ENCODE results near the gene TRMT6. TPM values are rescaled to one million over a fixed set of nuclear protein-coding genes. Genes with fewer than 3 reads are reported as not detected.

The TRMT6 gene
- total RNA-seq, 1 donor from 2014 or later, result 12.3 TPM

DNA sequence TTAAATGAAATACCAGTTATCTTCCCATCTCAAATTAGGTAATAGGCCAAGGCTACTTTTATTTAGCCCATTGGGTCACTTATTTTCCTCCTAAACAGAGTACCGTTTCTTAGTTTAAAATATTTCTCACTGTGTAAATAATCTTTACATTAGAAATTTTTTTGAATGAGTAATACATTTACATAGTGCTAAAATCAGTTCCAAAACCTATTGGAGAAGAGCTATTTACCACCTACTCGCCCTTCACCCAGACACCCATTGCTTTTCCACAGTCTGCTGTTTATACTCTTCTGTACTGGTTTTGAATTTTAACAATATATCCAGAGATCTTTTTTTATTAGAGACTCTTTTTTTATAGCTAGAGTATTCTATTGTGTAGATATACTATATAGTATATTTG lies 37.0 kb upstream of the TRMT6 start:
- TF ChIP-seq, protein P1, sequence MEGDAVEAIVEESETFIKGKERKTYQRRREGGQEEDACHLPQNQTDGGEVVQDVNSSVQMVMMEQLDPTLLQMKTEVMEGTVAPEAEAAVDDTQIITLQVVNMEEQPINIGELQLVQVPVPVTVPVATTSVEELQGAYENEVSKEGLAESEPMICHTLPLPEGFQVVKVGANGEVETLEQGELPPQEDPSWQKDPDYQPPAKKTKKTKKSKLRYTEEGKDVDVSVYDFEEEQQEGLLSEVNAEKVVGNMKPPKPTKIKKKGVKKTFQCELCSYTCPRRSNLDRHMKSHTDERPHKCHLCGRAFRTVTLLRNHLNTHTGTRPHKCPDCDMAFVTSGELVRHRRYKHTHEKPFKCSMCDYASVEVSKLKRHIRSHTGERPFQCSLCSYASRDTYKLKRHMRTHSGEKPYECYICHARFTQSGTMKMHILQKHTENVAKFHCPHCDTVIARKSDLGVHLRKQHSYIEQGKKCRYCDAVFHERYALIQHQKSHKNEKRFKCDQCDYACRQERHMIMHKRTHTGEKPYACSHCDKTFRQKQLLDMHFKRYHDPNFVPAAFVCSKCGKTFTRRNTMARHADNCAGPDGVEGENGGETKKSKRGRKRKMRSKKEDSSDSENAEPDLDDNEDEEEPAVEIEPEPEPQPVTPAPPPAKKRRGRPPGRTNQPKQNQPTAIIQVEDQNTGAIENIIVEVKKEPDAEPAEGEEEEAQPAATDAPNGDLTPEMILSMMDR (conservative IDR thresholded peaks at IDR 0.05; ENCODE audit: low read depth, low read length), result no peak
- no peak for DNase-seq (ENCODE audit: low read depth)
- H3K4me3 ChIP-seq (ENCODE audit: low read depth, low read length), result no peak overlapping the region

DNA sequence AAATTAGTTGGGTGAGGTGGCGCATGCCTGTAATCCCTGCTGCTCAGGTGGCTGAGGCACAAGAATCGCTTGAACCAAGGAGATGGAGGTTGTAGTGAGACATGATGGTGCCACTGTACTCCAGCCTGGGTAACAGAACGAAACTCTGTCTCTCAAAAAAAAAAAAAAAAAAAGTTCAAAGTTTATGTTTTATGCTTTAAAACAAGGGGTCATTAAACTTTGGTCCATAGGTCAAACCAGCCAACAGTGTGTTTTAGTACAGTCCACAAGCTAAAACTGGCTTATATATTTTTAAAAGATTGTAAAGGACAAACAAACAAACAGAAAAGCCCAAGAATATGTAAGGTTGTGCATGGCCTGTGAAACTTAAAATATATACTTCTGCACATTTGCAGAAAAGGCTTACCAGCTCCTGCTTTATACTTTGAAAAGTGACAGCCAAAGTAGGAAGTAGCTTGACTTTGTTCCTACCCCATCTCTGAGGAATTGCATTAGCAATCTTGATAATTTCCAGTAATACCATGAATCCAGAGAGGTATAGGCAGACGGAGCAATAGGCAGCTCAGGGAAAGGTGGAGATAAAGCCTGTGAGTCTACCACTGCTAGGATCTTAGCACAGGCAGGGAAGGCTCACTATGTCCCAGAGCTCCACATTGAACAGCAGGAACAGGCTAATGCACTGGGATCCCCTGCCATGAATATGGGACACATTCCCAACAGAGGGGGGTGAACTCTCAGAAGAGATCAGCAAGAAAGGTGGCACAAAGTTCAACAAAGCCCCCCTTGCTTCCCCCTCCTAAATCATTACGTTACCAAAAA lies 30.6 kb upstream of the TRMT6 start:
- no peak overlapping the region for H3K4me3 ChIP-seq (ENCODE audit: low read depth, low read length)
- TF ChIP-seq, protein P1 (conservative IDR thresholded peaks at IDR 0.05; ENCODE audit: low read depth, low read length), result no peak
- DNase-seq (ENCODE audit: low read depth), result no peak

GRCh38 chr20:5979801-5980200 lies 29.5 kb upstream of the TRMT6 start:
- TF ChIP-seq, protein P1 (conservative IDR thresholded peaks at IDR 0.05; ENCODE audit: low read depth, low read length), result no peak
- DNase-seq (ENCODE audit: low read depth), result no peak
- H3K4me3 ChIP-seq (ENCODE audit: low read depth, low read length), result no peak overlapping the region

DNA sequence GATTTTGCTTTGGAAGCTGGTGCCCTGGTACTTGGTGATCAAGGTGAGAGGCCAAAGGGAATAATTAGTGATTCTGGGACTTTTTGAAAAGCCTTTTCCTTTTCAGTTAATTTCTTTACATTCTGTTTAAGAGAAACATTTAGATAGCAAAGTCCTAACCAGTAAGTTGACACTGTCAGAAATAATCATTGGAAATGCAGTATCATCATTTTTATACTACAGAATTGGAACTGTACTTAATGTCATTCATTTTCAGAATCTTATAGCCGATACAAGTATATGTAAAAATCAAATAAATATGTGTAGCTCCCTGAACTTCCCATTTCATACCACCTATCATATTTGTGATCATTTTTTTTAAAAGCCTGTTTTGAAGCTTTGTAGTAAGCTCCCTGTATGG lies 27.6 kb upstream of the TRMT6 start:
- no peak for DNase-seq (ENCODE audit: low read depth)
- TF ChIP-seq, protein P1 (conservative IDR thresholded peaks at IDR 0.05; ENCODE audit: low read depth, low read length), result no peak
- H3K4me3 ChIP-seq (ENCODE audit: low read depth, low read length), result no peak overlapping the region

DNA sequence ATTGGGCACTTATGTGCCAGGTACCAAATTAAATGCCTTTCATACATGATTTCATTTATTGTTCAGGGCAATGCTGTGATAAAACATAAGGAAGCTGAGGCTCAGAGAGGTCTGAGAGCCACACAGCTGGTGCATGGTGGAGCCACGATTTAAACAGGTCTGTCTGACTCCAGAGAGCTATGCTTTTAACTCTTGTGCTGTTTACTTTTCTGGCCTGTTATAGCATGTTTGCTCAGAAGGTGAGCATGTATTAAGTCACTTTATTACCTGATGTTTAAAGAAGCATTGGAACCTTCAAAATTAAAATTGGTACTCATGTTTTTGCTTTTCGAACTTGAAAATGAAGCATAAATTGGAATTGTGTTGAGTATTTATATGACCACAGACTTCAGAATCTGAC lies 26.9 kb upstream of the TRMT6 start:
- TF ChIP-seq, protein P1 (conservative IDR thresholded peaks at IDR 0.05; ENCODE audit: low read depth, low read length), result no peak
- H3K4me3 ChIP-seq (ENCODE audit: low read depth, low read length), result no peak overlapping the region
- no peak for DNase-seq (ENCODE audit: low read depth)

DNA sequence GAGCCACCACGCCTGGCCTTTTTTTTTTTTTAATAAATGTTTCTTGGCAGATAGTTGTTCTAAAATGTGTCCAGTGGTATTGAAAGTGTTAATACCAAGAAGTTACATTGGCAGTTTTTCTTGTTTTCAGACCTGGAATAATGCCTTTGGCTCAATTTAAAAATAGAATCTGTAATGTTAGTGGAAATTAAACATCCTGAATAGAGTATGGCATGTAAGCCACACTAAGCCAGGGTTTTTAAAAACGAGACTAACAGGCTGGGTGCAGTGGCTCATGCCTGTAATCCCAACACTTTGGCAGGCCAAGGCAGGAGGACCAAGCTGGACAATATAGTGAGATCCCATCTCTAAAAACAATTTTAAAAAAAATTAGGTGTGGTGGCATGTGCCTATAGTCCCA lies 25.4 kb upstream of the TRMT6 start:
- no peak for DNase-seq (ENCODE audit: low read depth)
- TF ChIP-seq, protein P1 (conservative IDR thresholded peaks at IDR 0.05; ENCODE audit: low read depth, low read length), result no peak
- H3K4me3 ChIP-seq (ENCODE audit: low read depth, low read length), result no peak overlapping the region

DNA sequence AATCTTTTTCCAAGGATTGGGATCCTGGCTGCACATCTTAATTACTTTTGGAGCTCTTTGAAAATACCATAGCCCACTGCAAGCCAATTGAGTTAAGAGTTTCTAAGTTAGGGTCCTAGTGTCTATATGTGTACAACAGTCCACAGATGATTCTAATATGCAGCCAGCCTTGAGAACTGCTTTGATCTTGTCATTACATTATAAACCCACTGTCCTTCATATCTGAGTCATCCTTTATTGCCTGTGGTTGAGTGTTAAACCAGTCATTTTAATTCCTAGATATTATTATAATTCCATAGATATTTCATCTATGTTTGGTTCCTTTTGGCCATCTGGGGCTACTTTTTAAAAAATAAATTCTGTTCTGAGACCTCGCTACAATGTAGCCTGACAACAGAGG lies 24.2 kb upstream of the TRMT6 start:
- no peak for DNase-seq (ENCODE audit: low read depth)
- TF ChIP-seq, protein P1 (conservative IDR thresholded peaks at IDR 0.05; ENCODE audit: low read depth, low read length), result no peak
- no peak overlapping the region for H3K4me3 ChIP-seq (ENCODE audit: low read depth, low read length)

All from epithelial cell of proximal tubule (primary cell).